HEK293 (cell line): Measurements from ENCODE around the gene CMTM1.

Experiments
- GFI1B ChIP-seq: fragments of 450-650 bp; formaldehyde crosslinking; IDR thresholded peaks from 2 replicates; pipeline ENCODE4 v1.5.1; 2016; ENCODE audit warnings: missing biosample characterization, missing genetic modification characterization
- KLF9 ChIP-seq: fragments of 450-650 bp; formaldehyde crosslinking; IDR thresholded peaks from 2 replicates; pipeline ENCODE4 v1.5.1; 2016; ENCODE audit warnings: missing biosample characterization, missing genetic modification characterization, low read depth
- TCF7L2 ChIP-seq: IDR thresholded peaks from 2 replicates; pipeline ENCODE4 v1.6.1; 2011; ENCODE audit warnings: low read depth, mild to moderate bottlenecking, inconsistent platforms, low read length, moderate library complexity, borderline replicate concordance
- ZNF2 ChIP-seq: fragments of 450-650 bp; formaldehyde crosslinking; IDR thresholded peaks from 2 replicates; pipeline ENCODE4 v1.5.1; 2016; ENCODE audit warnings: missing biosample characterization, missing genetic modification characterization
- ZNF785 ChIP-seq: fragments of 450-650 bp; formaldehyde crosslinking; IDR thresholded peaks from 2 replicates; pipeline ENCODE4 v1.5.1; 2016; ENCODE audit warnings: missing biosample characterization, missing genetic modification characterization
- TF ChIP-seq, protein P1 (sequence below): fragments of 450-650 bp; formaldehyde crosslinking; IDR thresholded peaks from 2 replicates; pipeline ENCODE4 v1.5.1; 2016; ENCODE audit warnings: missing biosample characterization, missing genetic modification characterization

DNA sequence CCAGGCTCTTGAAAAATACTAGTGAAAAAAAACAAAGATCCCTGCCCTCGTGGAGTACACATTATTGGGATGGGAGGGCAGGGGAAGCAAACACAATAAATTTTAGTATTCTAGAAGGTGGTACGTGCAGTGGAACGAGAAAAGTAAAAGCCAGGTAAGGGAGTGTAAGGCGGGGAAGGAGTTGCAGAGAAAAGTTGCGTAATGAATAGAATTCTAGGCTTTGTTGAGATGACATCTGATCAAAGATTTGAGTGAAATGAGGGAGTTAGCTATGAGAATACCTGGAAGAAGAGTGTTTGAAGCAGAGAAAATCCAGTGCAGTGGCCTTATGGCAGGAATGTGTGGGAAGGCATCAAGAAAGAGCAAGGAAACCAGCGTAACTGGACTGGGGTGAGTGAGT is 11.7 kb upstream of the CMTM1 start:
- TF ChIP-seq, protein P1, sequence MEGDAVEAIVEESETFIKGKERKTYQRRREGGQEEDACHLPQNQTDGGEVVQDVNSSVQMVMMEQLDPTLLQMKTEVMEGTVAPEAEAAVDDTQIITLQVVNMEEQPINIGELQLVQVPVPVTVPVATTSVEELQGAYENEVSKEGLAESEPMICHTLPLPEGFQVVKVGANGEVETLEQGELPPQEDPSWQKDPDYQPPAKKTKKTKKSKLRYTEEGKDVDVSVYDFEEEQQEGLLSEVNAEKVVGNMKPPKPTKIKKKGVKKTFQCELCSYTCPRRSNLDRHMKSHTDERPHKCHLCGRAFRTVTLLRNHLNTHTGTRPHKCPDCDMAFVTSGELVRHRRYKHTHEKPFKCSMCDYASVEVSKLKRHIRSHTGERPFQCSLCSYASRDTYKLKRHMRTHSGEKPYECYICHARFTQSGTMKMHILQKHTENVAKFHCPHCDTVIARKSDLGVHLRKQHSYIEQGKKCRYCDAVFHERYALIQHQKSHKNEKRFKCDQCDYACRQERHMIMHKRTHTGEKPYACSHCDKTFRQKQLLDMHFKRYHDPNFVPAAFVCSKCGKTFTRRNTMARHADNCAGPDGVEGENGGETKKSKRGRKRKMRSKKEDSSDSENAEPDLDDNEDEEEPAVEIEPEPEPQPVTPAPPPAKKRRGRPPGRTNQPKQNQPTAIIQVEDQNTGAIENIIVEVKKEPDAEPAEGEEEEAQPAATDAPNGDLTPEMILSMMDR (tag by site-specific recombination): no peak
- TF ChIP-seq GFI1B (no peak), ZNF785 (no peak), KLF9 (tag by site-specific recombination) (no peak), ZNF2 (tag by site-specific recombination) (no peak), TCF7L2 (no peak)
